Measurements from ENCODE around the gene CC2D1A.

GRCh38 chr19:13960863-13961784 is 55.1 kb downstream of the CC2D1A start:
- TF ChIP-seq CTCF (IDR thresholded peaks at IDR 0.05) (no peak), POLR2A (IDR thresholded peaks at IDR 0.05) (no peak)

Data from body of pancreas (tissue), 4 donors.